Activated CD4-positive, alpha-beta T cell treated with anti-CD3 and anti-CD28 coated beads for 24 hours (primary cell): Measurements from ENCODE around the gene SLC44A3.

Source experiments
- DNase-seq, 2 donors: peaks; one replicate each; pipeline ENCODE4 v3.0.0-alpha.2; 2020; ENCODE audit warnings: low read depth in 2 of 2

SLC44A3 gene

GRCh38 chr1:94801919-94802546, 18.1 kb upstream of the SLC44A3 start:
- no peak for DNase-seq

- DNase-seq = no peak
Observed at GRCh38 chr1:94803106-94803505, 17.1 kb upstream of the SLC44A3 start.

GRCh38 chr1:94803517-94804441, 16.4 kb upstream of the SLC44A3 start:
- DNase-seq = no peak

GRCh38 chr1:94804442-94804837, 15.7 kb upstream of the SLC44A3 start:
- DNase-seq = no peak

GRCh38 chr1:94805912-94806311, 14.2 kb upstream of the SLC44A3 start:
- DNase-seq = peak; percentile 25

GRCh38 chr1:94806441-94806871, 13.7 kb upstream of the SLC44A3 start:
- no peak for DNase-seq

GRCh38 chr1:94807742-94808491, 12.2 kb upstream of the SLC44A3 start:
- no peak for DNase-seq

- no peak for DNase-seq
Observed at GRCh38 chr1:94808669-94809068, 11.5 kb upstream of the SLC44A3 start.

GRCh38 chr1:94812985-94813384, 7.2 kb upstream of the SLC44A3 start:
- no peak for DNase-seq

GRCh38 chr1:94816030-94816429, 4.1 kb upstream of the SLC44A3 start:
- no peak for DNase-seq

GRCh38 chr1:94817712-94818111, 2.4 kb upstream of the SLC44A3 start:
- DNase-seq = no peak

GRCh38 chr1:94819238-94819944, 766 bp upstream of the SLC44A3 start:
- DNase-seq = no peak

- DNase-seq = no peak
Observed at GRCh38 chr1:94820936-94821335, 779 bp downstream of the SLC44A3 start.

GRCh38 chr1:94821636-94822305, 1.6 kb downstream of the SLC44A3 start:
- no peak for DNase-seq

- no peak for DNase-seq
Observed at GRCh38 chr1:94823116-94823515, 3.0 kb downstream of the SLC44A3 start.

GRCh38 chr1:94825936-94826335, 5.8 kb downstream of the SLC44A3 start:
- DNase-seq = no peak

GRCh38 chr1:94827434-94827833, 7.3 kb downstream of the SLC44A3 start:
- DNase-seq = no peak

- no peak for DNase-seq
Observed at GRCh38 chr1:94828251-94828650, 8.1 kb downstream of the SLC44A3 start.

- no peak for DNase-seq
Observed at GRCh38 chr1:94831641-94832040, 11.5 kb downstream of the SLC44A3 start.

- no peak for DNase-seq
Observed at GRCh38 chr1:94832446-94832845, 12.3 kb downstream of the SLC44A3 start.

GRCh38 chr1:94832931-94833585, 12.9 kb downstream of the SLC44A3 start:
- no peak for DNase-seq
